AG20443 (cell line): ENCODE results near the gene BABAM2.
A peak's percentile ranks its signal among the peaks of the same experiment; 100 is the strongest.
"Not testable (repeated sequence)": the region's sequence is repeated elsewhere in the genome, so short reads cannot be mapped to it uniquely, and the experiment has no call there.

Source experiments
- DNase-seq: peaks from one replicate; pipeline ENCODE4 v3.0.0; 2012; ENCODE audit warnings: low spot score, mixed read lengths

Gene BABAM2

GRCh38 chr2:28250006-28250405 lies 359.5 kb downstream of the BABAM2 start:
- peak; percentile 81 for DNase-seq

- DNase-seq: no peak
Measured at GRCh38 chr2:28251337-28251736, 360.8 kb downstream of the BABAM2 start.

- no peak for DNase-seq
Measured at GRCh38 chr2:28252311-28252710, 361.8 kb downstream of the BABAM2 start.

- DNase-seq: no peak
Measured at GRCh38 chr2:28253543-28253942, 363.0 kb downstream of the BABAM2 start.

- DNase-seq: not testable (repeated sequence)
Measured at GRCh38 chr2:28255231-28255630, 364.7 kb downstream of the BABAM2 start.

GRCh38 chr2:28257182-28257581 lies 366.7 kb downstream of the BABAM2 start:
- DNase-seq: no peak

GRCh38 chr2:28259226-28259625 lies 368.7 kb downstream of the BABAM2 start:
- not testable (repeated sequence) for DNase-seq

- DNase-seq: no peak
Measured at GRCh38 chr2:28263690-28264089, 373.2 kb downstream of the BABAM2 start.

GRCh38 chr2:28267282-28267681 lies 376.8 kb downstream of the BABAM2 start:
- no peak for DNase-seq

GRCh38 chr2:28268386-28268785 lies 377.9 kb downstream of the BABAM2 start:
- peak; percentile 34 for DNase-seq

- DNase-seq: no peak
Measured at GRCh38 chr2:28269019-28269784, 378.7 kb downstream of the BABAM2 start.

GRCh38 chr2:28270456-28271152 lies 380.1 kb downstream of the BABAM2 start:
- no peak for DNase-seq

- DNase-seq: no peak
Measured at GRCh38 chr2:28271231-28271918, 380.8 kb downstream of the BABAM2 start.

GRCh38 chr2:28271919-28272250 lies 381.4 kb downstream of the BABAM2 start:
- peak; percentile 9 for DNase-seq

- DNase-seq: no peak
Measured at GRCh38 chr2:28273751-28274150, 383.2 kb downstream of the BABAM2 start.

GRCh38 chr2:28274911-28275685 lies 384.6 kb downstream of the BABAM2 start:
- DNase-seq: peak; percentile 51

- peak; percentile 87 for DNase-seq
Measured at GRCh38 chr2:28276076-28276618, 385.6 kb downstream of the BABAM2 start.

- no peak for DNase-seq
Measured at GRCh38 chr2:28276807-28277206, 386.3 kb downstream of the BABAM2 start.

GRCh38 chr2:28277466-28277865 lies 386.9 kb downstream of the BABAM2 start:
- DNase-seq: no peak

GRCh38 chr2:28279371-28279770 lies 388.8 kb downstream of the BABAM2 start:
- no peak for DNase-seq

- DNase-seq: no peak
Measured at GRCh38 chr2:28280619-28281018, 390.1 kb downstream of the BABAM2 start.

GRCh38 chr2:28281739-28282138 lies 391.2 kb downstream of the BABAM2 start:
- no peak for DNase-seq
